ENCODE data around the gene LRCH4.
"Not testable (repeated sequence)": the region's sequence is repeated elsewhere in the genome, so short reads cannot be mapped to it uniquely, and the experiment has no call there.

Gene LRCH4

DNA sequence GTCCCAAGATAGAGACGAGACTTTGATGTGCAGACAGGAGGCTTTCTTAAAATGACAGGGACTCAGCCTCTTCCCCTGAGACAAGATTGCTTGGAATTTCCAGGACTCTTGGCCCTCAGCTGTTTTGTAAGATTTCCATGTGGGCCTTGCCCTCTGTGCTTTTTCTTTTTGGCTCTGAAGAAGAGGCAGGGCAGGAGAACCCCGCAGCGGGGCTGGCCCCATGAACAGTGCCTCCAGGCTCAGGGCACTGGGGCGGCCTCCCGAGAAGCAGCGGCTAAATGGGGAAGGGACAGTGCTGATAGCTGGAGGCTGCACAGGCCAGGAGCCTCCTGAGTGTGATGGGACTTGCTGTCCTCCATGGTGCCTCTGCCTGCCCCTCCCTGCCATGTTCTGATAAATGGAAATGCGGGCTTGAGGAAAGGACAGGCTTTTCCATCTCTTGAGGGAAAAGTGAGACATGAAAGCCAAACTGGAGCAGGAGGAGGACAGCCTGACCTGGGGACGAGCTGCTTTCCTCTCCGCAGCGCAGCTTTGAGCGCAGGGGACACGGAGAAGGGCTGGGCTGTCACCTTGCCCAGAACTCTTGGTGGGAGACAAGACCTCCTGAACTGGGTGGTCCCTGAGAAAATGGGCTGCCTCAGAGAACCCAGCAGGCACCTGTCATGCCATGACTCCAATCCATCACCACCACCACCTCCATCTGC lies 24.3 kb downstream of the LRCH4 start:
- Histone ChIP-seq H3K27ac (ENCODE audit: low read length) (no peak overlapping the region), H3K9ac (ENCODE audit: low read length) (no peak overlapping the region), H3K4me3 (ENCODE audit: low read length) (no peak overlapping the region), H3K4me1 (ENCODE audit: control insufficient read depth, low read depth, low read length) (no peaks in the 10 kb centered on the region), H3K36me3 (ENCODE audit: control insufficient read depth, low read depth, low read length) (peaks cover 7% of the 10 kb centered on the region), H3K9me3 (ENCODE audit: control insufficient read depth, low read depth, low read length) (no peaks in the 10 kb centered on the region), H3K27me3 (ENCODE audit: control insufficient read depth, insufficient read depth, low read length) (no peaks in the 10 kb centered on the region)

DNA sequence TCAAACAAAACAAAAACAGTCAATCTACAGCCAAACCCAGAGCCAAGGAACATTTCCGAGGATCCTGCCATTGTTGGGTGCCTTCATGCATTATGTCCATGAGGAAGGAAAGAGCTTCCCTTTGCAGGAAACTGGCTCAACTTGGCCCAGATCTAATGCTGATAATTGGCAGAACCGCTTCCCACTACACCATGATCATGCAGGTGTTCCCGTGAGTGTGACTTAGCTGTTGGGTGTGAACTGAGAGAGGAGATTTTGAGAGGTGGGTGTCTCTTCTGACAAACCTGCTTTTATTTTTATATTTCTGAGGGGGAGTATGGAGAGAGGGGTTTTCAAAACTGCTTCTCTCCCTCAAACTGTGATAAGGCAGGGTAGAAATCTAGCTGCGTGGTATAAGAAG lies 26.8 kb downstream of the LRCH4 start:
- Histone ChIP-seq H3K4me3 (ENCODE audit: low read length) (no peak overlapping the region), H3K36me3 (ENCODE audit: control insufficient read depth, low read depth, low read length) (peaks cover 22% of the 10 kb centered on the region), H3K9ac (ENCODE audit: low read length) (no peak overlapping the region), H3K27ac (ENCODE audit: low read length) (no peak overlapping the region), H3K4me1 (ENCODE audit: control insufficient read depth, low read depth, low read length) (no peaks in the 10 kb centered on the region), H3K9me3 (ENCODE audit: control insufficient read depth, low read depth, low read length) (no peaks in the 10 kb centered on the region), H3K27me3 (ENCODE audit: control insufficient read depth, insufficient read depth, low read length) (no peaks in the 10 kb centered on the region)

DNA sequence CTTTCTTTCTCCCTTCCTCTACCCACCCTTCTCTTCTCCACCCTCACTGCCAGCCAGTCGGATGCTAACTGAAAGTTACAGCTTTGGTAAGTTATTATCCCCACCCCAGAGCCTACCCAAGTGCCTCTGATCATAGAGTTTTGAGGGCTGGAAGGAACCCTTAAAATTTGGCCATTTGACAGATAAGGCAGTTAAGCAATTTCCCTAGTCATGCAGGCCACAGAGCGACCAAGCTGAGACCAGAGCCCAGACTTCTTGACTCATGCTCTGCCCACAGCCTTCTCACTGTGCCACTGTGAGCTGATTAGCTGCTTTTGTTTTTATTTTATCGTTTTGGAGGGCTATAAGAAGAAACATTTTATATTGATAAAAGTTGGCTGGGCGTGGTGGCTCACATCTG lies 29.4 kb downstream of the LRCH4 start:
- Histone ChIP-seq H3K9me3 (ENCODE audit: control insufficient read depth, low read depth, low read length) (no peaks in the 10 kb centered on the region), H3K27me3 (ENCODE audit: control insufficient read depth, insufficient read depth, low read length) (no peaks in the 10 kb centered on the region), H3K36me3 (ENCODE audit: control insufficient read depth, low read depth, low read length) (peaks cover 26% of the 10 kb centered on the region), H3K4me3 (ENCODE audit: low read length) (no peak overlapping the region), H3K27ac (ENCODE audit: low read length) (no peak overlapping the region), H3K9ac (ENCODE audit: low read length) (no peak overlapping the region), H3K4me1 (ENCODE audit: control insufficient read depth, low read depth, low read length) (no peaks in the 10 kb centered on the region)

DNA sequence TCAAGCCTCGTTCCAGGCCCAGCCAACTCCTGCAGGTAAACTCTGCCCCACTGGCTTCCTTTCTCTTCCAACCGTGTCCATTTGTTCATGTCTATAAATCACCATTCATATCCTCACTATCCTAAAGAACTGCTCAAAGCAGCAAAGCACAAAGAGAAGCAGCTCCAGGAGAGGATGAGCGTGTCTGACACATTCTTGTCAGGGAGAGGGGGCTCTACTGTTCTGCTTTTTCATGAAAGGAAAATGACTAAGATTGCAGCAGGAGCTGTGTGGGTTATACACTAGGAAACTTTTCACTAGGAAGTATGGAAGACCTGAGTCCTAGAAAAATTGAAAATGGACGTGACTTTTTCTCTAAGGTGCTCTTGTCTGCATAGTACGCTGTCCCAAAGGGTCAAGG lies 30.2 kb downstream of the LRCH4 start:
- peaks cover 26% of the 10 kb centered on the region for H3K36me3 ChIP-seq (ENCODE audit: control insufficient read depth, low read depth, low read length)
- H3K27ac ChIP-seq (ENCODE audit: low read length): no peak overlapping the region
- H3K9ac ChIP-seq (ENCODE audit: low read length): no peak overlapping the region

DNA sequence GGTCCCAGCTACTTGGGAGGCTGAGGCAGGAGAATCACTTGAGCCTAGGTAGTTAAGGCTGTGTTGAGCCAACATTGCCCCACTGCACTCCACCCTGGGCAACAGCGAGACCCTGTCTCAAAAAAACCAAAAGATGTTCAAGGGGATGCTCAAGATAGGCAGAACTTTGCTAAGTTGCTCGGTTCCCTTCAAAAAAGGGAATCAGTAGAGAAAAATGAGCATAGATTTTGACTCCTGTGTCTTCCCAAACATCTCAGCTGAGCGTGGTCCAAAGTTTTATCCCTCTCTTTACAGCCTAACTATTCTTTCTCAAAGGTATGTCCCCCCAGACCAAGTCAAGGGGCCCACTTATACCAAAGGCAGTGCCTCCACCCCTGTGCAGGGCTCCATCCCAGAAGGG lies 32.9 kb downstream of the LRCH4 start:
- Histone ChIP-seq H3K27ac (ENCODE audit: low read length) (no peak overlapping the region), H3K36me3 (ENCODE audit: control insufficient read depth, low read depth, low read length) (peaks cover 31% of the 10 kb centered on the region), H3K9ac (ENCODE audit: low read length) (no peak overlapping the region), H3K4me3 (ENCODE audit: low read length) (no peak overlapping the region), H3K4me1 (ENCODE audit: control insufficient read depth, low read depth, low read length) (no peaks in the 10 kb centered on the region), H3K27me3 (ENCODE audit: control insufficient read depth, insufficient read depth, low read length) (no peaks in the 10 kb centered on the region), H3K9me3 (ENCODE audit: control insufficient read depth, low read depth, low read length) (no peaks in the 10 kb centered on the region)

More for the DNA sequence above, 30.2 kb downstream of the LRCH4 start:
- H3K4me3 ChIP-seq (ENCODE audit: low read length): no peak overlapping the region
- no peaks in the 10 kb centered on the region for H3K9me3 ChIP-seq (ENCODE audit: control insufficient read depth, low read depth, low read length)
- H3K4me1 ChIP-seq (ENCODE audit: control insufficient read depth, low read depth, low read length): no peaks in the 10 kb centered on the region
- no peaks in the 10 kb centered on the region for H3K27me3 ChIP-seq (ENCODE audit: control insufficient read depth, insufficient read depth, low read length)

DNA sequence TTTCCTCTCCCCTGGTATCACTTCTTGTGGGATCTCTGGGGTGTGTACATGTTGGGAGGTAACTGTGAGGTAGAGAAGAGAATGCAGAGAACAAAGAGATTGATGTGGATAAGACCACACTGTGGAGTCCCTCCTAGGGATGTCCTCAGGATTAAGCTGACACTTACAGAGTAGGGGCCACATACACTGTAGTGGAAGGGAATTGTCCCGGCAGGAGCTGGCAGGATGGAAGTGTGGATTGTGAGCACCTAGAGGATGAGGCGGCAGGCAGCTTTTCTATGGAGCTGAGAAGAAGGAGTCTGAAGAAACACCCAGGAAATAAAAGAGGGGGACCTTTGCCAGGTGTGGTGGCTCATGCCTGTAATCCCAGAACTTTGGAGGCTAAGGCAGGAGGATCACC lies 33.4 kb downstream of the LRCH4 start:
- peaks cover 31% of the 10 kb centered on the region for H3K36me3 ChIP-seq (ENCODE audit: control insufficient read depth, low read depth, low read length)
- H3K4me3 ChIP-seq (ENCODE audit: low read length): no peak overlapping the region
- H3K9me3 ChIP-seq (ENCODE audit: control insufficient read depth, low read depth, low read length): no peaks in the 10 kb centered on the region
- no peak overlapping the region for H3K27ac ChIP-seq (ENCODE audit: low read length)
- no peaks in the 10 kb centered on the region for H3K27me3 ChIP-seq (ENCODE audit: control insufficient read depth, insufficient read depth, low read length)
- H3K4me1 ChIP-seq (ENCODE audit: control insufficient read depth, low read depth, low read length): no peaks in the 10 kb centered on the region
- no peak overlapping the region for H3K9ac ChIP-seq (ENCODE audit: low read length)

DNA sequence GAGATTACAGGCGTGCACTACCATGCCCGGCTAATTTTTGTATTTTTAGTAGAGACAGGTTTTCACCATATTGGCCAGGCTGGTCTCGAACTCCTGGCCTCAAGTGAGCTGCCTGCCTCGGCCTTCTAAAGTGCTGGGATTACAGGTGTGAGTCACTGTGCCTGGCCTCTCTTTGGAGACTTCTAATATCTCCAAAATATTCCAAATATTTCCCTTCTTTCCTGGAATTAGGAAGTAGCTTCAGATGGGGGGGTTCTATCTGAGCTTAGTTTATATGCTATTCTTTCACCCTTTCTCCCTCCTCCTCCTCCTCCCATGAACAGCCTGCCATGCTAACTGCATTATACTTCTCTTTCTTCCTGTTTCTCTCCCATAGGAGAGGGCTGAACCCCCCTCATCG lies 37.5 kb downstream of the LRCH4 start:
- H3K9me3 ChIP-seq (ENCODE audit: control insufficient read depth, low read depth, low read length); H3K36me3 ChIP-seq (ENCODE audit: control insufficient read depth, low read depth, low read length); H3K27ac ChIP-seq (ENCODE audit: low read length); H3K27me3 ChIP-seq (ENCODE audit: control insufficient read depth, insufficient read depth, low read length); H3K9ac ChIP-seq (ENCODE audit: low read length); H3K4me3 ChIP-seq (ENCODE audit: low read length): not testable (repeated sequence)
- peaks cover 29% of the 10 kb centered on the region for H3K4me1 ChIP-seq (ENCODE audit: control insufficient read depth, low read depth, low read length)

DNA sequence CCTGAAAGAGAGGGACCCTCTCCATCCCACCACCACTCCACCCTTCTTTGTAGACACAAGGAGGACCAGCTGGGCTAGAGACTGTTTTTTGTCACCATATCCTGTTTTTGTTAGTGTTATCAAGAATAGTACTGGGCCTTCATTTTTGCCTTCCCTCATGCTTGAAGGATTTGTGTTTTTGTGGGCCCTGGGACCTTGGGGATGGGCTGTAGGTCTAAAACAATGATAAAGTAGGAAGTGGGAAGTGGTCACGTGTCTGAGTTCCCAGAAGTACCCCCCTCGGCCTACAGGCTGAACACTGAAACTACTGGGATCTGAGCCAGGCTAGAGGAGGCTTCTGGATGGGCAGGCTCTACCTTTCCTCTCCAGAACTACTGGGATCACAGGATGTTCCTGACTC lies 38.1 kb downstream of the LRCH4 start:
- Histone ChIP-seq H3K36me3 (ENCODE audit: control insufficient read depth, low read depth, low read length) (peaks cover 7% of the 10 kb centered on the region), H3K27me3 (ENCODE audit: control insufficient read depth, insufficient read depth, low read length) (no peaks in the 10 kb centered on the region), H3K4me3 (ENCODE audit: low read length) (no peak overlapping the region), H3K9ac (ENCODE audit: low read length) (no peak overlapping the region), H3K9me3 (ENCODE audit: control insufficient read depth, low read depth, low read length) (no peaks in the 10 kb centered on the region), H3K4me1 (ENCODE audit: control insufficient read depth, low read depth, low read length) (peaks cover 32% of the 10 kb centered on the region), H3K27ac (ENCODE audit: low read length) (no peak overlapping the region)

DNA sequence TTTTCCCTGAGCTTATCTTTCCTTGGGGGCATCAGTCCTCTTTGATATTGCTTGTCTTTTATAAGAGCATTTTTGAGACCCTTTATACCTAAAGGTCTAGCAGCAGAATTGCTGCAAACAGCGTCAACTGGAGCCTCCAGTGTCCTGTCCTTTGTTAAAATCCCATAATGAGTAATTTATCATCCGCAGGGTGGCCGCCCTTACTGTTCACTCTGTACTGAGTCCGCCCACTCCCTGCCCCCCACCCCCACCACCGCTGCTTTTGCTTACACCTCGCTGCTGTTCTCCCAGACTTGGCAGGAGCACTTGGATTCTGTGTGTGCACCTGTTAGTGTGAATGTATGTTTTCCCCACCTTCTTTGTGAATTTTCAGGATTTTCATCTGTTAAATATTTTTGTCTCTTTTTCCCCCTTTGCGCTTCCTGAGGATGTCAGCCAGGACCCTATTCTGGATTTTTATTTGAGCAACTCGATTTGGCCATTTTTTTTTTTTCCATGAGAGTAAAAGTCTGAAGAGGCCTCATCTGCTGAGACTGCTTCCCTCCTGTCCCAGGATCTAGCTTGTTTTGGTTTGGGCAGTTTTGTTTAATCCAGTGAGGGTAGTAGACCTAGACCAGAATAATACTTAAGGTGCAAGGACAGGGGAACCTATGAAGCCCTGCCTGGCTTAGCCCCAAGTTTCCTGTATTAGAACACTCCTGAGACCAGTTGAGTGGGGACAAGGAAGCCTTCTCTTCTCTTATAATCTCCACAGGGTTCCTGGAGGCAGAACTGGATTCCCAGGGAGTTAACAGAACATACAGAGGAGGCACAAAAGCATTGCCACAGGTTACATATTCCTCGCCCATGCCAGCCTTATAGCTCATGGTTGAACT lies 38.8 kb downstream of the LRCH4 start:
- no peak overlapping the region for H3K27ac ChIP-seq (ENCODE audit: low read length)
- no peaks in the 10 kb centered on the region for H3K9me3 ChIP-seq (ENCODE audit: control insufficient read depth, low read depth, low read length)
- no peak overlapping the region for H3K4me3 ChIP-seq (ENCODE audit: low read length)
- H3K36me3 ChIP-seq (ENCODE audit: control insufficient read depth, low read depth, low read length): peaks cover 4% of the 10 kb centered on the region
- H3K4me1 ChIP-seq (ENCODE audit: control insufficient read depth, low read depth, low read length): peaks cover 32% of the 10 kb centered on the region
- no peaks in the 10 kb centered on the region for H3K27me3 ChIP-seq (ENCODE audit: control insufficient read depth, insufficient read depth, low read length)
- H3K9ac ChIP-seq (ENCODE audit: low read length): no peak overlapping the region

DNA sequence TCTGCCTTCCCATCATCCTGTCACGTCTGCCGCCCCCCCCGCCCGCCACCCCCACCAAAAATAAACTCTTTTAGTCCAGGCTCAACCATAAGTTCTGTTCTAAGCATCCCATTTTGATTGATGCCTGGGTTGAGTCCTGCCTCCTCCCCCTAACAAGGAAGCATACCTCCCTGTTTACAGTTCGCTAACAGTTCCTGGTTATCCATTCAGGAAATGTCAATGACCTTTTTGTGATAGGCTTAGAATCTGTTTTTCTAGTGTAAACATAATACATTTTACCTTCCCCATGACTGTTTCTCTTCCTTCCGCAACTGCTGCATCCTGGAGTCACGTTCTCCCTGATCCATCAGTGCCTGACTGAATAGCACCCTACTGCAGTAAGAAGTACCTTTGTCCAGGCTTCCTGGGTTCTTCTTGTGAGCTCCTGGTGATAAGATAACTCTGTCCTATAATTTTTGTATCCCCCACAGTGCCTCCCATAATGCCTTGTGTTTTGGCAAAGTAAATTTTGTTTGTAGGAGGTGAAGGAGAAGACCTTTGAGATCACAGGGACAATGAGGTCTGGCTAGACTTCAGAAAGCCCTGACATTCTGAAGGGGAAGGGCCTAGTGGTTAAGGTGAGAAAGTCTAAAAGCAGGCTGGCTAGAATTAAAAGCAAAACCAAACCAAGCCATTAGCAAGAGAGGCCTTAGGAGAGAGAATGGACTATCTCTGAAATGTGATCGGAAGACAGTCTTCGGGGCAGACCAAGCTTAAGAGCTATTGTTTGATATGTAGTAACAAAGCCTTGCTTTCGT lies 39.6 kb downstream of the LRCH4 start:
- Histone ChIP-seq H3K4me3 (ENCODE audit: low read length) (no peak overlapping the region), H3K9me3 (ENCODE audit: control insufficient read depth, low read depth, low read length) (no peaks in the 10 kb centered on the region), H3K9ac (ENCODE audit: low read length) (peak overlapping the region; percentile 19), H3K27me3 (ENCODE audit: control insufficient read depth, insufficient read depth, low read length) (no peaks in the 10 kb centered on the region), H3K27ac (ENCODE audit: low read length) (no peak overlapping the region), H3K36me3 (ENCODE audit: control insufficient read depth, low read depth, low read length) (peaks cover 4% of the 10 kb centered on the region), H3K4me1 (ENCODE audit: control insufficient read depth, low read depth, low read length) (peaks cover 38% of the 10 kb centered on the region)

DNA sequence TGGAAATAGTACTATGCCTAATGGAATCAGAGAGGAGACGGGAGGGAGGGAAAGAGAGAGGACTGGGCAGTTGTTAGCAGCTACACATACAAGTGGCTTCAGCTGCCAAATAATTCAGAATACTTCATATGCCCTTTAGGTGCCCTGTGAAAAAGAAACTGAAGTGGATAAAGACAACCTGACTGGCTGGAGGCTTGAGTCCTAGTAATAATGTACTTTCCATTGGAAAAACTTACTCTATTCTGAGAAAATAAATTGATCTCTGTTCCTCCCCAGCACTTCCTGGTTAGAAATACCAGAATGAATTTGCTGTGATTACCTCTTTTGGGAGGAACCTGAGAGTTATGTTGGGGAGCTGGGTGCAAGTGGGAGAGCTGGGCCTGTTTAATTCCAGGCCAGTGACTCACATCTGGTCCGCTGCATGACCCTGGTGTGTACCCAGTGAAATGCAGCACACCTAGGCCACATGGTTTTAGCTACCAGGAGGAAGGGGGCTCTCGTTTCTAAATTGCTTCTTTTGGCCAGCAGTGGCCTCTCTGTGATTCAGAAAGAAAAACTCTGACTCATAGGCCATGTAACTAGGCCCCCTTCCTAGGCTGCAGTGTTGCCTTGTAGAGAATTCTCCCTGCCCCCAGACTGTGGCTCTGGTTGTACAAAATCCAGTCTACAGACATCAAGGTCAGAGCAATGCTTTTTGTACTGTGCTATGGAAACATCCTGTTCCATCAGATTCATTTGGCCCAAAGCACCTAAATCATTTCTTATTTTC lies 40.4 kb downstream of the LRCH4 start:
- Histone ChIP-seq H3K4me1 (ENCODE audit: control insufficient read depth, low read depth, low read length) (peaks cover 38% of the 10 kb centered on the region), H3K9ac (ENCODE audit: low read length) (peak overlapping the region; percentile 19), H3K4me3 (ENCODE audit: low read length) (no peak overlapping the region)

More for the DNA sequence above, 40.4 kb downstream of the LRCH4 start:
- Histone ChIP-seq H3K9me3 (ENCODE audit: control insufficient read depth, low read depth, low read length) (no peaks in the 10 kb centered on the region), H3K27ac (ENCODE audit: low read length) (peak overlapping the region; percentile 19), H3K36me3 (ENCODE audit: control insufficient read depth, low read depth, low read length) (peaks cover 3% of the 10 kb centered on the region), H3K27me3 (ENCODE audit: control insufficient read depth, insufficient read depth, low read length) (peaks cover 5% of the 10 kb centered on the region)

Data from iPS-18a (cell line).